HG03558 (cell line): ENCODE data around the gene C12orf42.
"Not testable (repeated sequence)": the region's sequence is repeated elsewhere in the genome, so short reads cannot be mapped to it uniquely, and the experiment has no call there.

Experiments
- ATAC-seq: cut with Tn5 transposase; IDR thresholded peaks from one replicate; pipeline ENCODE4 v1.9.1; 2021; ENCODE audit warnings: moderate number of reproducible peaks; ENCODE audit not compliant: unreplicated experiment; ENCODE audit errors: extremely low read depth

The C12orf42 gene

DNA sequence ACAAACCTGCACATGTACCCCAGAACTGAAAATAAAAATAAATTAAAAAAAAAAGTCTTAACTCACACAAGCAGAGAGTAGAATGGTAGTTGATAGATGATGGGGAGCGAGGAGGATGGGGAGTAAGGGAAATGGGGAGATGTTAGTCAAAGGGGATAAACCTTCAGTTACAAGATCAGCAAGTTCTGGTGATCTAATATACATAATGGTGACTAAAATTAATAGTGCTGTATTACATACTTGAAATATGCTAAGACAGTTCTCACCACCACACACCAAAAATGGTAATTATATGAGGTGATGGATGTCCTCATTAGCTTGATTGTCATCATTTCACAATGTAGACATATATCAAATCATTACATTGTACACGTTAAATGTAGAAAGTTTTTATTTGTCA is 3.2 kb upstream of the C12orf42 start:
- no peak for ATAC-seq

DNA sequence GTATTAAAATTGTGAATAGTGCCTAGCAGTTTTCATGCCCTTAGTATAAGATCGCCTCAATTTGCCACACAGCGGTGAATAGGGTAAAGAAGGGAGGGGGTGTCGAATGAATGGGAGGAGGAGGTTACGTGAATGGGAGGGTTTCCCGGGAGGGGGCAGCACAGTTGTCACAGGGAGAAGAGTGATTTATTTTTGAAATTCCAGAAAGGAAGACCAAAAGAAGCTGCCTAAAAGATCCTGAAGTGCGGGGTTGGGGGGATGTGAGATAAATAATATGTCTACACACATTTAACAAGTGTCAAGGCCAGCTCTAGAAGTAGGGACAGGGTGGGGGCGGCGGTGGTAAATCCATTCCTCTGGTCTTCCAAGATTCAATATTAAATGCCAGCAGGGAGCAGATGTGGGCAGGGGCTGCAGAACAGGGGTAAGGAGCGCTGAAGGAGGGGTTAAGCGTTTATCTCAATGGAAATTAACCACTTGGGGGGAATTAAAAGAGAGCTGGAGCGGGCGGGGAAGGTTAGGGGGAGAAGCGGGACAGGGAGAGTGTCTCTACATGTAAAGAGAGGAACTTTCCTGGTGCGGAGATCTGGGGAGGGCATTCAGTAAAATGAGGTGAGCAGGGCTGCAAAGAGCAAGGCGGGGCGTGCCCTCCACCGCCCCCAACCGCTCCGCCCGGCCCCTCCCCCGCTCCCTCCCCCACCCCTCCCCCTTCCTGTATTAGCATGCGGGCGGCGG is 867 bp downstream of the C12orf42 start:
- ATAC-seq, result no peak

DNA sequence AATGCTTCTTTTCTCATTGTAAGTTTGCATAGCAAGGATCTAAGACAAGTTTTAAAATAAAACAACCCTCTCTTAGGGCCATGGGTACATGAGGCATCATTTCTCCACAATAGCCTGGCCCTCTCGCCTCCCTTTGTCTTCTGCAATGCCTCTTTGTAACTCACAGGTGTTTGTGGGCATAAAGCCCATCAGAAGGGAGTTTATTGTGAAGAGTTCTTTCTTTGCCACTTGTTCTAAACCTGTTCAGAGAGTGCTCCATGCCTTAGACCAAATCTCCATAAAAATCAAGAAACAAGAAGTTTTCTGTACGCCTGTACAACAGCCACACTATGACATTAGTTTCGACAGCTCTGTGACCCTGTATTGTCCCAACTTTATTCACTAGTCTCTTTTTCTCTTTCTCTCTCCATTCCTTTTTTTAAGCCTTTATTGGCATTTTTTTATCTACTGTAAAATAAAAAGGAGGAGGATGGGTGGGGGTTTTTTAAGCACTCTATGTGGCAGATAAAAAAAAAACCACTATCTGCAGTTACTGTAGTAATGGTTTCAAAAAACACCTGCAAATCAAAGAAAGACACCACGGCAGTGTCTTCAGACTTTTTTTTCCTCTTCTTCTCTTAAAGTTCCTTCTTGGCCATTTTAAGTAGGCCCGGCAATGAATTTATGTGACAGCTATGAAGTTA is 1.6 kb downstream of the C12orf42 start:
- ATAC-seq, result no peak

DNA sequence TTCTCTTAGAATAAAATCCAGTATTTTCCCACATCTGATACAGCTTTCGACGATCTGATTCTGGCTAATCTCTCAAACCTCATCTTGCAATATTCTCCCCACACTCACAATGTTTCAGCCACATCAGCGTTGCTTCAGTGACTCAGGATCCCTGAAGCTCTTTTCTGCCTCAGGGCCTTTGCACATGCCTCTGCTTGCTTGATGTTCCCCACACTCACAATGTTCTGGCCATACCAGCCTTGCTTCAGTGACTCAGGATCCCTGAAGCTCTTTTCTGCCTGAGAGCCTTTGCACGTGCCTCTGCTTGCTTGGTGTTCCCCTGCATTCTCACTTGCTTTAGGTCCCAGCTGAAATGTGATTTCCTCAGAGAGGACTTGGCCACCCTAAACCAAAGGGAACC is 2.6 kb downstream of the C12orf42 start:
- ATAC-seq, result no peak

DNA sequence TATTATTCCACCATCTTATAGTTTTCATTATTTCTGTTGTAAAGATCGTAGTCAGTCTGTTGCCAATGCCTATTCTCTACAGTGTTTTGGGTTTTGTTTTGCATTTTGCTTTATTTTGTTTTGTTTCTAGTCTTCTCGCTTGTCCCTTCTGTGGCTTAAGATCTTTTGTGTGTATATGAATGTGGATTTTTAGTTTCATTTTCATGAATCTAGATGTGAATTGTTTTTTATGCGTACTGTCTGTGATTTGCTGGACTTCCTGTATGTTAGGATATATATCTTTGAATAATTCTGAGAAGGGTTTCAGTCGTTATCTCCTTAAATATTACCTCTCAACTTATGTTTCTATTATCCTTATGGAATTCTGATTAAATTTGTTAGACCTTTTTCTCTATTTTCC is 13.4 kb downstream of the C12orf42 start:
- ATAC-seq, result no peak

DNA sequence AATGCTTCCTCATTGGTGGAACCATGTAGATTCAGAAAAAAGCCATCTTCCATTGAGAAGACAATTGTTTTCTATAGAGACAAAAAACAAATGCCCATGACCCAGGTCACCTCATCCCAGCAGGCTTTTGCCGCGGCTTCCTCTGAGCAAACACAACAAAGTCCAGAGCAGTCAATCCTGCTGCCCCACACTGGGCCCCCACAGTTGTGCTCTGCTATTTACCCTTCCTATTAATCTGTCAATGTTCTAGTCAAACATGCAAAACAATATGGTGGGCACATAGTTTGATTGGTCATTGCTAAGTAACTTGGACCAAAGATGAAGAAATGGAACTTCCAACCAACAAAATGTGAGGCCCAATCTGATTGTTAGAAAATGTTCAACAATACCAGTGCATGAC is 20.7 kb downstream of the C12orf42 start:
- ATAC-seq, result no peak

DNA sequence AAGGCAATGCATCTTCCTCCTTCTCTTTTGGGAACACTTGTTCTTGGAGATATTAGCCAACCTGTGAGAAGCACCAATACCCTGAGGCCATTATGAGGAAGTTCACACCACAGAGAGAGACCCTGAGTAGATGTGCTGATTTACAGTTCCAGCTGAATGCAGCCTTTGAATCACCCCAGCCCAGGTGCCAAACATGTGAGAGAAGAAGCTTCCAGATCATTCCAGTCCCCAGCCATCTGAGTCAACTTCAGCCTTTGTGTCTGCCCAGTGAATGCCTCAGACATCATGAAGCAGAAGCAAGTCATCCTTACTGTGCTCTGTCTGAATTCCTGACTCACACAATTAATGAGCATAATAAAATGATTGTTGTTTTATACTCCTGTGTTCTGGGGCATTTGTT is 25.1 kb downstream of the C12orf42 start:
- ATAC-seq, result no peak

DNA sequence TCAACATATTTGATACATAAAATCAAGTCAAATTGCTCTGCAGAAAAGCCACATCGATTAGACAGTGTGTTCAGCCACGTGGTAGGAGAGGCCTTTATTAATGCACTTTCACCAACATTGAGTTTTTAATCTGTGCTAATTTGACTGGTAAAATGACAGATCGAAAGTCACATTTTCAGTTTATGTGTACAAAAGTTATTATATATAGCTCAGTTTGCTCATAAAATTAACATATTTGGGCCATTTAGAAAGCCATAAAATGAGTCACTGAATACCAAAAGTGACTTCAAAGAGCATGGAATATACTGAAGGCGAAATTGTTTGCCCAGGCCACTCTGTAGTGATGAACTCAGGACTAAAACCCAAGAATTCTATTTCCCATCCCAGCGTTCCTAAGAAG is 26.0 kb downstream of the C12orf42 start:
- ATAC-seq, result no peak

DNA sequence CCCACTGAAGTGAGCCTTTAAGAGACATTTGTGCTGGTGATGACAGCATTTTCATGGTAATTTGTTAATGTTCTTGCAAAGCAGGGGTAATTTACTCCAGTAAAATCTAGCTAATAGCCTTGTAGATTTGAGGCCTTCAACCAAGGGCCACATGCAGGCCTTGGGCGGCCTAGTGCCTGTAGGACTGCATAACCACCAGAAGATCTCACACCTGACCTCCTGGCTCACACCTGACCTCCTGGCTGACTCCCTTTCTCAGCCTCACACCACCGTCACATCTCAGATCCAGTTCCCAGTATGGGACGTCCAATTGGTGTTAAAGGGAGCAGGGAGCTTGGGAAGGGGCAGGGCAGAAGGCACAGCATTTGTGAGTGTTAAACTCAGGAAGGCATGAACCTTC is 26.9 kb downstream of the C12orf42 start:
- ATAC-seq, result no peak

DNA sequence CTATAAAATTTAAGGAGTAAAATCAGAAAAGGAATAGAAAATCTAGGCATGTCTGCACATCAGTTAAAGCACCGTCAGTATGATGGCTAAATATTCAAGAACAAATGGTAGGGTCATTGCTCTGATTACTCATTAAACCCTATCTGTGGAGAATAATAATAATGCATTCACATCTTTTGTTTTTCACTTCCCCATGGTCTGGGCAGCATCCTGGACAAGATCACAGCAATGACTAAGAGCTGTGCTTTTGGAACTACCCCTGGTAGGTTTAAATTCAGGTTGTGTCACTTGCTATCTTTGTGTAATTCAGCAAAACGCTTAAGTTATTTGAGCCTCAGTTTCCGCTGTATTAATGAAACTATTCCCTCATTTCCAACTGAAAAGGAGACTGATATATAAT is 33.1 kb downstream of the C12orf42 start:
- peak; percentile 90 for ATAC-seq

DNA sequence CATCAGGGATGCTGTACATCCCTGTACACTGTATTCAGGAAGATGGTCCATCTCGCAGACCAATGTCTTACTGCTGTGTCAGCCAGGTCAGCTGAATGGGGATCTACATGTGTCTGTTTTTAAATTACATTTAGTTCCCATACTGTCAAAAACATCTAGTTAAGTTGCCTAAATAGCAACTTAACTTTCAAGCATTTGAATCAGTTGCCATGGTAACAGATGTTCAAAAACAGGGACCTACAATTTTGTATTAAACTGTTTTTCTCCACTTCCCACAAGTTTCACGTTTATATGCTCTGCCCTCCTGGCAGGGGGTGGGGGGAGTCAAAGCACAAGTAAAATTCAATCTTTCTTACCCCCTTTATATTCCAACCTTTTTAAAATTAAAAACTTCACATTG is 38.3 kb downstream of the C12orf42 start:
- ATAC-seq, result no peak

DNA sequence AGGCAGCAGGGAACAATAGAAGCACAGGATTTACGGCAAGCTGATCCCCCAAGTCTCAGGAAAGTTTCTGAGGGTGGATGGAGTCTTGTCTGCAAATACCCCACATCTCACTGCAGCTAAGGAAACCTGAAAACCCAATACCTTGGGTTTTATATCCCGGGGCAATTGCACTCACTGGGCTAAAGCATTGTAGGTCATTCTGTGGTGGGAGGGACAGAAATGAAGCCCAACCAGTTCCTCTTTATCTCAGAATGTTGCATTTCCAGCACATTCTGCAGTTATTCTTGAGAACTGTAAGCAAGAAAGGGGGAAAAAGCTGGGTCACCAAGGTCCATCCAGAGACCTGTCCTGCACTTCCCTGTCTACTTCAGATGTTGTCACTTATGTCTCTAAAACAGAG is 39.8 kb downstream of the C12orf42 start:
- no peak for ATAC-seq

DNA sequence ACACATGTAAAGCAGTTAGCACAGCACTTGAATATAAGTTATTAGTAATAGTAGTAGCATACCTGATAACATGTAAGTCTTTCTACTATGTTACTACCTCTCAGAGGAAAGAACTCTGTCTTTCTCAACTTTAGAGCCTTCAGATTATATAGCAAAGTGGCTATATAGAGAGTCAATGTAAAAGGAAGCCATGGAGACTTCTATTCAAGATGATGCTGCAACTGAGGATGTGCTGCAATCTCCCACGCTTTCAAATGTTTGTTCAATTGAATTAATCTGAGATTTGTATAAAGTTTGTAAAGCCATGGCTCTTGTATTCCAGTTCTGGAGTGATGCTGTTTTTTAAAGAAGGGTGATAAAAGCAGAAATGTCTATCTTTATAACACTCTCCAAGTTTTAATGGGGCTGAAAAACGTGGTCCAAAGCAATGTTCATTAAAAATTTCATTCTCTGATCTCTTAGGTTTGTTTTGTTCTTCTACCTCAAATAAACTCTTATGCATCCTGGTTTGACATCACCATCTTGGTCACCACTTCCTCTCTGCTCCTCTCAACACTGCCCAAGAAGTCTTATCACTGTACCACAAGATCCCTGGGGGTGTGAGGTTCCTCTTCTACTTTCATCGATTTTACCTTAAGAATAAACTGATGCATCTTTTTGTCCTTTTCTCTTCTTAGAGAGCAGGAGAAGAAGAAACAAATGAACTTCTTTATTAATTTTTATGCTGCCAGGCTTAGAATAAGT is 40.6 kb downstream of the C12orf42 start:
- ATAC-seq, result no peak

DNA sequence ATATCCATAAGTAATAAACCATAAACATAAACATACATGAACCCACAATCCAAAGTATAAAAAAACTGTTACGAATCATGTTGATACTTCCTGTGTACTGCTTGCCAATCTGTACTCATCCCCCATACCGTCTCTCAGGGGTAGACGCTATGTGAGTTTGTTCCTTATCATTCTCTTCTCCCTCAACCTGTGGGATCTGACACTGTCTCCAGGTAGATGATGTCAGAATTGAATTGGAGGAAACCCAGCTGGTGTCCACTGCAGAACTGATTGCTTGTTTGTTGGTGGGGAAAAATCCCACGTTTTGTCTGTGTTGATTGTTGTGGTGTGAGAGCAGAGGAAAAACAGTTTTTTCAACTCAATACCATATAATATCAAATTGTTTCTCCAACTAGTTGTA is 50.8 kb downstream of the C12orf42 start:
- no peak for ATAC-seq

DNA sequence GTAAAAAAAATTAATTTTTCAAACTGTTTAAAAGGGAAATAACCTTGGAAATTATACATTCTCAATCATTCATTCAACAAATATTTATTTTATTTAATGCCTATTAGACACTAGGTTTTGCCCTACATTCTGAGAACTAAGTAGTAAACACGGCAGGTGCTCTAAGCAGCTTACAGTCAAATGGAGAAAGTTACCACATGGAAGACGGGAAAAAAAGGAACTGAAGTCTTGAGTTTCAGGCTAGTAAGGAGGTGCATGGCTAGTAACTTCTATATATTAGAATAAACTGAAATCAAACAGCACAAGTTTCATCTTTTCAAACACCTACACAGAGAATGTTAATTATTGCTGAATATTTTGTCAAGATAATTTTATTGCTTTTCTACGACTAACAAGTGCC is 52.9 kb downstream of the C12orf42 start:
- ATAC-seq, result no peak

DNA sequence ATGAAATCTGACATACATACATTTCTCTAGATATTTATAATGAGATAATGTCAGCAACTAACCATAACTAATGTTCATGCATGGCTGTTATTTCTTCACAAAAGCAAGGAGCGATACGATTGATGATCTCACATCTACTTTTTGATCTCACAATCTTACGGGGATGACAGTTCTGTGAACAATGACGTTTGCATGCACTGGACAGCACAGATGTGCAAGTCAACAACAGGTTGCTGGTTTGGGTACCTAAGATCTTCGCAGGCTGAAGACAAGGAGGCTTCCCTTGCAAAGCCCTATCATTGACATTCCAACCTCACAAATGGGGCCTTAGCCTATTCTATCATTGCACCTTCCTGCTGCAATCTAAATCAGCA is 53.6 kb downstream of the C12orf42 start:
- no peak for ATAC-seq

DNA sequence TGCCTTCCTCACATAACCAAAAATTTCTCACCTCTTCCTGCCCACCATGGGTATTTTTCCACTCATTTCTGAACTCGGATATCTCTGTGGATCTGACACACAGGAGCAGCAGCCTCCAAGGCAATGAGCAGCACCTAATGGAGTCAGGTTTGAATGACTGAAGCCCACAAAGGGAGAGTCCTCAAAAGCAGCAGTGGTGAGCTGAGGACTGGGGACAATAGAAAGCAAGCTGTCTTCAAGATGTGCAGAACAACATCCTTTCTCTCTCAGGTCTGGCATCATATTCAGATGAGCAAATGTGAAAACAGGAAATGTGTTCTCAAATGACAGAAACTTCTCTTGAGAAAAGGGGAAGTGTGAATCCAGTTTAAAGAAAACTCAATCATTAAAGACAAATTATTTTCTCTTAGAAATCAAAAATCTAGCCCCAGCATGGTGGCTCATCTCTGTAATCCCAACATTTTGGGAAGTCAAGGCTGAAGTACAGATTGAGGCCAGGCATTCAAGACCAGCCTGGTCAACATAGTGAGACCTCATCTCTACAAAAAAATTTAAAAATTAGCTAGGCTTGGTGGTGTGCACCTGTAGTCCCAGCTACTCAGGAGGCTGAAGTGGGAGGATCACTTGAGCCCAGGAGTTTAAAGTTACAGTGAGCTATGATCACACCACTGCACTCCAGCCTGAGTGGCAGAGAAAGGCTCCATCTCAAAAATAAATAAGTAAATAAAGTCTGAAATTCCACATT is 54.2 kb downstream of the C12orf42 start:
- ATAC-seq, result peak; percentile 97

DNA sequence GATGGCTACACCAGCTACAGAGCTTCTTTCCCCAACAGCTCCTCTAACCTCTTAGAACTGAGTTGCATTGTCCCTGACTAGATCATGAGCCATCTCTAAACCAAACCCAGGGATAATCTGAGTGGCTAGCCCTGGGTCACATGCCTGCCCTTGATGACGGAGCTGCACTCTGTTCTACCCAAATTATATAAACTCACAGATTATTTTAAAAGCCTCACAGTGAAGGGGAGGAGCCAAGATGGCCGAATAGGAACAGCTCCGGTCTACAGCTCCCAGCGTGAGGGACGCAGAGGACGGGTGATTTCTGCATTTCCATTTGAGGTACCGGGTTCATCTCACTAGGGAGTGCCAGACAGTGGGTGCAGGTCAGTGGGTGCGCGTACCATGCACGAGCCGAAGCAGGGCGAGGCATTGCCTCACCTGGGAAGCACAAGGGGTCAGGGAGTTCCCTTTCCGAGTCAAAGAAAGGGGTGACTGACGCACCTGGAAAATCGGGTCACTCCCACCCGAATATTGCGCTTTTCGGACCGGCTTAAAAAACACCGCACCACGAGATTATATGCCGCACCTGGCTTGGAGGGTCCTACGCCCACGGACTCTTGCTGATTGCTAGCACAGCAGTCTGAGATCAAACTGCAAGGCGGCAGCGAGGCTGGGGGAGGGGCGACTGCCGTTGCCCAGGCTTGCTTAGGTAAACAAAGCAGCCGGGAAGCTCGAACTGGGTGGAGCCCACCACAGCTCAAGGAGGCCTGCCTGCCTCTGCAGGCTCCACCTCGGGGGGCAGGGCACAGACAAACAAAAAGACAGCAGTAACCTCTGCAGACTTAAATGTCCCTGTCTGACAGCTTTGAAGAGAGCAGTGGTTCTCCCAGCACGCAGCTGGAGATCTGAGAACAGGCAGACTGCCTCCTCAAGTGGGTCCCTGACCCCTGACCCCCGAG is 61.3 kb downstream of the C12orf42 start:
- ATAC-seq, result not testable (repeated sequence)

DNA sequence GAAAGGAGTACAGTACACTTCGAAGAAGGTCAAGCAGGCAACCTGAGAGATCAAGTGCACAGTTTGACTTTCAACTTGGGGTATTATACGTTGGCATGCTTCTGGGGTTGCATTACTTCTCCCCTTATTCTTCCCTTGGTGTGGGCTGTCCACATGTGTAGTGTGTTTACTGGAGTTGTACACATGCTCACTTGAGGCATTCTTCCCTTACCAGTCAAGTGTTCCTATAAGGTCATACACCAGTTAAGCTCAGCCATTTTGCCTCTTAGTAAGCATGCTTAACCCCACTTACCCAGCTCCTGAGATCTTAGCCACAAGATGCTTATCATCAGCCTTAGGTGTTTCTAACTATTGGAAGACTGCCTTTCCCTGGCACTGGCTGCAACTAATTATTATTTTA is 63.8 kb downstream of the C12orf42 start:
- no peak for ATAC-seq

DNA sequence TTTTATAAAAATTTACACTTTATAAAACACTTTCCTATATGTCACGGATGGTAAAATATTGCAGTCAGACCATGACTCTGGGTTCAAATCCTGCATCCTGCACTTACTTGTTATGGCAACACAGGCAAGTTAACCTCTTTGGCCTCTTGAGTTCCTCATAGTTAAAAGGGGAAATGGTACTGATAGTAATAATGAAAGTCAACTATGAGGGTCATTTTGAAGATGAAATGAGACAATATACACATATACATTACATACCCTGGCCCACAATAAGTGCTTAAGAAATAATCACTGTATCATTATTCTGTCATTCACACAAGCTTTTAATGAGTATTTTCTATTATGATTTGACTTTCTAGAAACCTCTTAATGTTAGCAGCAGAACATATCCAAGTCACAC is 64.4 kb downstream of the C12orf42 start:
- no peak for ATAC-seq
